GM18870 (cell line): ENCODE measurements around the gene PTPRN2.
"Not testable (repeated sequence)": the region's sequence is repeated elsewhere in the genome, so short reads cannot be mapped to it uniquely, and the experiment has no call there.

Experiments
- ATAC-seq: cut with Tn5 transposase; IDR thresholded peaks from one replicate; pipeline ENCODE4 v1.9.1; 2021; ENCODE audit warnings: moderate library complexity; ENCODE audit not compliant: unreplicated experiment

The PTPRN2 gene

GRCh38 chr7:158273756-158274342 is 313.8 kb downstream of the PTPRN2 start:
- not testable (repeated sequence) for ATAC-seq

DNA sequence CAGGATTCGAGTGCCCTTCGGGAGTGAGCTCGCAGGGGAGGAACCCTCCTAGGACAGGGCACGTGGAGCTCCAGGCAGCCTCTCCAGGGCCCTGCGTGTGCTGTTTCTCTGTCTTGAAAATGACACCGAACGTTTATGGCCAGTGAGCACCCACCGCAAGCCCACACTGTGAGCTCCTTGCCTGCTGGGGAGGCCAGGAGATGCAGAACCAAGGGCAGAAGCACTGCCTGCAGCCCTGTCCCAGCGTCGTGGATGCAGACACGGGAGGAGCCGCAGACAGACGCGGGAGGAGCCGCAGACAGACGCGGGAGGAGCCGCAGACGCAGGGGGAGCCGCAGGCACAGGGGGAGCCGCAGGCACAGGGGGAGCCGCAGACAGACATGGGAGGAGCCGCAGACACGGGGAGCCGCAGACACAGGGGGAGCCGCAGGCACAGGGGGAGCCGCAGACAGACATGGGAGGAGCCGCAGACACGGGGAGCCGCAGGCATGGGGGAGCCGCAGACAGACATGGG is 314.4 kb downstream of the PTPRN2 start:
- ATAC-seq = no peak

- ATAC-seq = no peak
Measured at GRCh38 chr7:158272509-158273137, 315.0 kb downstream of the PTPRN2 start.

GRCh38 chr7:158272091-158272490 is 315.5 kb downstream of the PTPRN2 start:
- no peak for ATAC-seq

DNA sequence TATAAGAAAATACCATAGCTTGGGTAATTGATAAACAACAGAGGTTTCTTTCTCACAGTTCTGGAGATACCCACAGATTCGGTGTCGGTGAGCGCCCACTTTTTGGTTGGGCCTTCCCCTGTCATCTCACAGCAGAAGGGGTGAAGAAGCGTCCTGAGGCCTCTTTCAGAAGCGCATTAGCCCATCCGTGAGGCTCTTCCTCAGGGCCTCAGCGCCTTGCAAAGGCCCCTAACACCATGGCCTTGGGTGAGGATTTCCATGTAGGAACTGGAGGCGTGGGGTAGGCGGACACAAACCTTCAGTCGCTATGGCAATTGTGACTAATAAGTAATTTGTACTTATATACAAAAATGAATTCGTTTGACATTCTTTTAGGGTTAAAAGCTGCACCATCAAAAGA is 316.0 kb downstream of the PTPRN2 start:
- no peak for ATAC-seq

DNA sequence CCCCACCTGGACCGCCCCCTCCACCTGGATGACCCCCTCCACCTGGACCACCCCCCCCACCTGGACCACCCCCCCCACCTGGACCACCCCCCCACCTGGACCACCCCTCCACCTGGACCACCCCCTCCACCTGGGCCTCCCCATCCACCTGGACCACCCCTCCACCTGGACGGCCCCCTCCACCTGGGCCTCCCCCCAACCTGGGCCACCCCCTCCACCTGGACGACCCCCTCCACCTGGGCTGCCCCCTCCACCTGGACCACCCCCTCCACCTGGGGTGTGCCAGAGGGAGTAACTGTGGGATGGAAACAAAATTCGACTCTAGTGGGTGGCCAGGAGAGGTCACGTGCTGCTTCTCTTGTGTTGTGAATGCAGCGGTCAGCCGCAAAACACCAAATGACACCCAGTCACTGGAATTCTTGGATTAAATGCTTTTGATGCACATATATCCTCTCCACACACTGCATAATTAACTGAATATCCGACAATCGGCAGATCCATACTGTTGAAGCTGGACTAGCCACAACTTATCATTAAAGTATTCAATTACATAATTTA is 316.7 kb downstream of the PTPRN2 start:
- no peak for ATAC-seq

GRCh38 chr7:158270106-158270775 is 317.4 kb downstream of the PTPRN2 start:
- no peak for ATAC-seq

GRCh38 chr7:158268816-158269535 is 318.6 kb downstream of the PTPRN2 start:
- no peak for ATAC-seq

DNA sequence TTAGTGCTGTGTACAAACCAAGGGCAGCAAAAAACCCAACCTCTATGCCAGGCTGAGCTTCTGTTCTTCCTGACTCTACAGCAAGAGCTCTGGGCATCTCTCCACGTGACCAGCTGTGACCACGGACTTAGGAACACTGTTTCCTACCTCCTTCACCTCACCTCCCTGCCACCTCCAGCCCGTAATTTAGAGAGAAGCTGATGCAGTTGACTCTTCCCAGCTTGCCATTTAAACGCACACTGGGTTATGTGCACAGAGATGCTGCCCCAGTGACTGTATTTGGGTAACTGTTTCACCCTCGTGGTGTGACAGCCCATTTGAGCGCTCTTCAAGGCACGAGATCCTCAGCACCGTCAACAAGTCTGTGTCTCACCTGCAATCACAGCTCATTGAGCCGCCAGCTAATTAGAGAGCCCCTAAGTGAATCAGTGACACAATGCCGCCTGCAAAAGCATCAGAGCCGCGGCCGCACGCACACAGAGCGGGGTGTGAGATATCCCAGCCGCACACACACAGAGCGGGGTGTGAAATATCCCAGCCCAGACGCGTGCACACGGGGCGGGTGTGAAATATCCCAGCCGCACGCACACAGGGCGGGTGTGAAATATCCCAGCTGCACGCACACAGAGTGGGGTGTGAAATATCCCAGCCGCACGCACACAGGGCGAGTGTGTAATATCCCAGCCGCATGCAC is 319.7 kb downstream of the PTPRN2 start:
- ATAC-seq = no peak

DNA sequence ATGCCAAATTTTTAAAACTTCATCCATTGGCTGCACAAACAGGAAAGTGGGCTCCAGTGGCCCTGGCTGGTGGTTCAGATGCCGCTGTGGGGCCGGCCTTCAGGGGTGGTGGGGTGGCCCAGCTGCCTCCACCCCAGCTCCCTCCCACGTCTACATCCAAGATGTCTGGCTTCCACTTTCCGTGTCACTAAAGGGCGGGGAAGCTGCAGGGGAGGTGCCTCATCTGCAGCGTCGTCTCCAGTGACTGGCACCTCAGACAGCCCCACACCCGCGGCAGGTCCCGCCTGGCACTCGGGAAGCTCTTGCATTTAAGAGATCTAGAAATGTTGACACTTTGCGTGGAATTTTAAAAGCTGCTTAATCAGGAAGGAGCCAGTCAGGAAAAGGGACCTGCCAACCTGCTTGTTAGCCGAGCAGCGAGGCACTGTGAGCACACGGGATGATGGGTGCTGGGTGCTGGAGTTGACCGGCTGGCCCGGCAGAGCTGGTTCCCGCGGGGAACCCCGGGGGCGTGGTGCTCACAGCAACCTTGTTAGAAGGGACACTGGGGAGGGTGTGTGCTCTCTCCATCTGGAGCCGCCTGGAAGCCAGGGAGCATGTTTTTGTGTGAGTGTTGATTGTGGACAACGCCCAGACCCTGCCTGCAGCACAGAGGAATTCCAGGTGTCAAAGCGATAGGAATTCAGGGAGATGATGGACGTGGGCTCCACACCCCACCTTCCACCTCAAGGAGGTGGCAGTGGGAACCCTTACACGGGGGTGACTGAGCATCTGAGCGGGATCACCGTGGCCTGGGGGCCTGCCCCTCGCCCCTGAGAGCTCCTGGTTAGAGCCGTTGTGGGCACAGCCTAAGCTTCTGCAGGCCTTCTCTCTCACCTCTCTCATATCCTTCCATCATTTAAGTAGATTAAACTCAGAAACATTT is 320.5 kb downstream of the PTPRN2 start:
- ATAC-seq = no peak

DNA sequence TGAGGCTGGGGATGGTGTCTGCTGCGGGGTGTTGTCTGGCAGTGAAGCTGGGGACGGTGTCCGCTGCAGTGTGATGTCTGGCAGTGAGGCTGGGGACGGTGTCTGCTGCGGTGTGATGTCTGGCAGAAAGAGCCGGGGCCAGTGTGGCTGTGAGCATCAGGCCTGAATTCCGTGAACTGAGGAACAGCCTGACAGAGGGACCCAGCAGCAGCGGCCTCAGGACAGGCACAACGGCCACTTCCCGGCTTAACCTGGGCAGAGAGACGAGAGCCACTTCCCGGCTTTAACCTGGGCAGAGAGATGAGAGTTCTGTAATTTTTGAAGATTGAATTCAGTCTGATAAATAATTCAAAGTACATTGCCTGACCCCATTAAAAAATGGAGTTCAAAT is 321.2 kb downstream of the PTPRN2 start:
- no peak for ATAC-seq

- ATAC-seq = no peak
Measured at GRCh38 chr7:158265743-158266080, 321.9 kb downstream of the PTPRN2 start.

DNA sequence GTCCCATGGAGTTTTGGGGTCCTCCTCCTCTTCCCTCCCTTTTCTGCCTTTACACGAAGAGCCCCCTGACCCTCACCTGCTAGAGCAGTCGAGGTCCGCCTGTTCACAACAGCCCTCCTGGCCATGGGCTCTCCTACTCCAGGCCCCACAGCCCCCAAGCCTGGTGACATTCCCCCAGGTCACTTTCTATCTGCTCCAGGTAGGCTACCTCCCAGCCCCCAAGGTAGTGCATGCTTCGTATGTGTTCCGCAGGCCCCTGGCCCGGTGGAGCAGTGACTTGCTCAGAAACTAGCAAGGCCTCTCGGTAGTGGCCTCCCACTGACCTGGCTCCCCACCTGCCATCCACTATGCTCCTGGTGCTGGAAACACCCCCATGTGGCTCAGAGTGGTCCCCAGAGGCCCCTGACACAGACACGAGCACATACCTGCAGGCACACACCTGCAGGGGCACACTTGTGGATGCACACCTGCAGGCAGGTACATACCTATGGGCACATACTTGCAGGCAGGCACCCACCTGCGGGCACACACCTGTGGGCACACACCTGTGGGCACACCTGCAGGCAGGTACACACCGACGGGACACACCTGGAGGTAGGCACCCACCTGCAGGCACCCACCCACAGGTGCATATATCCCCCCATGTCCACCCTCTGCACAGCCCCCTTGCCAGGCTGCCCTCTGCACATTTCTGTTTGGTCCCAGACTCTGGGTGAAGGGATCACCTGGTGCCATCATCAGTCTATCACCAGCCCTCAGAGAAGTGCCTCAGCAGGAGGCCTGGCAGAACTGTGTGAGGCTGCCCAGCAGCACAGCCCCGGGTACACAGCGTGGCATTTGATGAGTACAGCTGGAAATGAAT is 322.5 kb downstream of the PTPRN2 start:
- no peak for ATAC-seq

GRCh38 chr7:158263964-158264748 is 323.5 kb downstream of the PTPRN2 start:
- no peak for ATAC-seq

DNA sequence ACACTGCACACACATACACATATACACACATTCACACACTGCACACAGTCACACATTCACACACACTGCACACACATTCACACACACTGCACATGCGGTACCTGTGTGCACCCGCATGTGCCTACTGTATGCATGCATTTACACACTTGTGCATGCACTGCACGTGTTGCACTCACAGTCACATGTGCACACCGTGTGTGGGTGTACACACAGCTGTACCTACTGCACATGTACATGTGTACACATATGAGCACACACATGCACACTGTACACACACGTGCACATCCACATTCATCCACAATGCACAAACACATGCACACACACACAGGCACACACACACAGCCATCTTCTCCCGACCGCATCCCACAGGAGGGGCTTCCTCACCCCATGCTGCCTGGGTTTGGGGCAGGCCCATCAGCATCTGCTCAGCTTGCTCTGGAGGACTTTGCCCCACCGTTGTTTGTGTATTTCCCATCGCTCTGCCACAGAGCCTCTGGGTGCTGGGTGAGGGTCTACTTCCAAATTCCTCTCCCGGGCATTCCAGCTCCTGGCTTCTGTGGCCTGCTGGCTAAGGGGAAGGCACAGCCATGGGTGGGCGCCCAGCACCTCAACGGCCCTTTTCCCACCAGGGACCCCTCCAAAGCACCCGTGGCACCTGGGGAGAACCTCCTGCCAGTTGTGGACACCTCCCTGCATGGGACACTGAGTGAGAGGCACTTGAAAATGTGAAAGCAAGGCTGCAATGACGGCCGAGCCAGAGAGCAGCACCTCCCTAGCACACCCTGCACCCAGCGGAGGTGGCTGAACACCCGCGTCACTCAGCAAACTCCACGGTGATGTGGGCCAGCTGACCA is 324.3 kb downstream of the PTPRN2 start:
- no peak for ATAC-seq

DNA sequence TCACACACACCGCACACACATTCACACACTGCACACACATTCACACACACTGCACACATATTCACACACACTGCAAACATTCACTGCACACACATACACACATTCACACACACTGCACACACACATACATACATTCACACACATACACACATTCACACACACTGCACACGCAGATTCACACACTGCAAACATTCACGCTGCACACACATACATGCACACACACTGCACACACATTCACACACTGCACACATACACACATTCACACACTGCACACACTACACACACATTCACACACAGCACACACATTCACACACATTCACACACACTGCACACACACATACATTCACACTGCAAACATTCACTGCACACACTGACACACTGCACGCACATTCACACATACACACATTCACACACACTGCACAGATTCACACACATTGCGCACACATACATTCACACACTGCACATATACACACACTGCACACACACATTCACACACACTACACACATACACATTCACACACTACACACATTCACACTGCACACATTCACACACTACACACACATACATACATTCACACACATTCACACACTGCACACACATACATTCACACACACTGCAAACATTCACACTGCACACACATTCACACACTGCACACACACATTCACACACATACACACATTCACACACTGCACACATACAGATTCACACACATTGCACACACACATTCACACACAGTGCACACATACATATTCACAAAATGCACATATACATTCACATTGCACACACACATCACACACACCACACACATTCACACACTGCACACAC is 325.1 kb downstream of the PTPRN2 start:
- ATAC-seq = no peak
